Activated naive CD8-positive, alpha-beta T cell treated with anti-CD3 and anti-CD28 coated beads, Interleukin-2, amount 50 U/mL, for 16 hours (primary cell): ENCODE data around the gene TOM1L2.

Experiments
- DNase-seq: peaks from one replicate; pipeline ENCODE4 v3.0.0-alpha.2; 2020; ENCODE audit warnings: low read depth, low spot score

The TOM1L2 gene

DNA sequence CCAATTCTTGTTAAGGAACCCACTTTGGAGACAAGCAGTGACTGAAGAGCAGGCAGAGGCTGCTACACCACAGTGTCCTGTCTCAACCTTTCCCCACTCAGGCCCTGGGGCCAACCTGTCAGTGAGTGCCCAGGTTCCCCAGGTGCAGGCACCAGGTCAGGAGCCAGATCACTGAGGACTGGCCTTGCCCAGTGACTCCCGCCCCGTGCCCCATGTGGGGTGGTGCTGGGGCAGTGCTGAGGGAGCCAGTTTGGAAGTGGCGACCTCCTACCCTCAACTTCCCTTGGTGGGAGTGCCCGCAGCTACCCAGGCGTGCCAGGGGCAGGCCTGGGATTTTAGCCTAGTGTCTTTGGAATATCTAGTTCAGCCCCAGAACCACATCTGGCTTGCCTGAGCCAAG is 164.8 kb downstream of the TOM1L2 start:
- DNase-seq = no peak

DNA sequence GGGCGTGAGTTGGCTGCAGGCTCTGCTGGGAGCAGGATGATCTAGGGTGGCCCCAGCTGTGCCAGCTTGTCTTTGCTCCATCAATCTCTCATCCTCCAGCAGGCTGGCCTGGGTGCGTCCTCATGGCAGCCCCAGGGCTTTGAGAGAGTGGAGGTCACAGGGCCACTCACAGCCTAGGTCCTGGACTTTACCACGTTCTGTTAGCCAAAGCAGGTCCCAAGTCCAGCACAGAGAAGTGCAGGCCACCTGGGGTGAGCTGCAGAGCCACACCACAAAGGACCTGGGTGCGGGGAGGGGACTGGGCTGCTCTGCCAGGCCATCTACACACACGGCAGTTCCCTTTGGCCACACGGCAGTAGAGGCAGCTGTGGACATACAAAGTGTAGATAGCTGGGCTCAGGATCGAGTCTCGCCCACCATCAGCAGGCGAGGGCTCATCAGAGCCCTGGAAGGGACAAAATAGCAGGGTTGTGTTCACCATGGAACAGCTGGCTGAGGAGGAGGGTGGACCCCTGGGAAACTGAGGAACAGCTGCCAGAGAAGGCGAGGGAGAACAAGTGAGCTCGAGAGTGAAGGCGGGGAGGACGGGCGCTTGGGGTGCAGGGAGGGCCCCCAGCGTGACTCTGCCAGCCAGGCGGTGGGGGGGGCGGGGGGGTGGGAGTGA is 165.5 kb downstream of the TOM1L2 start:
- DNase-seq = no peak

DNA sequence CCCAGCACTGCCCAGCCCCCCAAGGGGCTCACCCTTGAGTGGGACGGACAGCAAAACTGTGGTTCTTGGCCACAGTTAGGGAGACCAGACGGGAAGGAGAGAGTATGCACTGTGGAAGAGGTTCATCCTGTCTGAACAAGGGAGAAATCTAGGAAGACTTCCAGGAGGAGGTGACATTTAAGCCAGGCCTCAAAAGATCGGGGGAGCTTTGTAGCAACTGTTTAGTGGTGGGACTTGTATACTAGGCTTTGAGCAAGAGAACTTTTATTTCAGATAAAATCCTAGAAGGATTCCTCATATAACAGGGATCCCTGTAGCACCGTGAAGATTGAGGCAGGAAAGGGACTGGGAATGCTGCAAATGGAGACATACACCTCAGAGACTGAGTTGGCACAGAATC is 166.2 kb downstream of the TOM1L2 start:
- DNase-seq = no peak

DNA sequence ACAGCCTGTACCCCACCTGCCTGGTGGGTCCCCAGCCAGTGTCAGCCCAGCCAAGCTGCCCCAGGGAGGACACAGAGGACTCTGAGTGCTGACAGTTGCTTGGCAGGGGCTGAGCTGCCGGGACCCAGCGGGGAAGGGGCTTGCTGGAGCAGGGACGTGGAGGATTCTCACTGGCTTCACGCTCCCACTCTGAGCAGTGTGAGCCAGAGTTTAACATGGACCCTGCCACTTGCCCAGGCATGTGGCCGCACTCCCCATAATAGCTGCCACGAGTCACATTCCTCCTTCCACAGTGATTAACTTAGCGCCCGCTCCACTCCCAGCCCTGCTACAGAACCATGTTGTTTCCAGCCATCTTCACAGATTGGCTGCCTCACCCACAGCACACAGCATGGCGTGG is 166.6 kb downstream of the TOM1L2 start:
- no peak for DNase-seq

DNA sequence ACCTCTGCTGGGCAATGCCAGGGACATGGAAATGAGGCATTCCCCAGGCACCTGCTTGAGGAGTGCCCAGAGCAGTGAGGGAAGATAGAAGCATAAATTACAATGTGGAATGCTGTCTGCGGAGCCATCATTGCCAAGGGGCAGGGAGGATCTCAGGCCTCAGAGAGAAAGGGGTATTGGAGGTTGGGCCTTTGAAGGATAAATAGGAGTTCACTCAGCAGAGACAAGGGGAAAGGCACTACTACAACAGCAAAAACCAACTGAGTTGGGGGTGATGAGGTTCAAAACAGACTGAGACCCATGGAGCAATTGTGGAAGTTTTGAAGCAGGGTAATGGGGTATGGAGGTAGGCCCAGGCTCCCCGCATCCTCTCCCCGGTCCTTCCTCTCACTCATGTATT is 168.2 kb downstream of the TOM1L2 start:
- no peak for DNase-seq

DNA sequence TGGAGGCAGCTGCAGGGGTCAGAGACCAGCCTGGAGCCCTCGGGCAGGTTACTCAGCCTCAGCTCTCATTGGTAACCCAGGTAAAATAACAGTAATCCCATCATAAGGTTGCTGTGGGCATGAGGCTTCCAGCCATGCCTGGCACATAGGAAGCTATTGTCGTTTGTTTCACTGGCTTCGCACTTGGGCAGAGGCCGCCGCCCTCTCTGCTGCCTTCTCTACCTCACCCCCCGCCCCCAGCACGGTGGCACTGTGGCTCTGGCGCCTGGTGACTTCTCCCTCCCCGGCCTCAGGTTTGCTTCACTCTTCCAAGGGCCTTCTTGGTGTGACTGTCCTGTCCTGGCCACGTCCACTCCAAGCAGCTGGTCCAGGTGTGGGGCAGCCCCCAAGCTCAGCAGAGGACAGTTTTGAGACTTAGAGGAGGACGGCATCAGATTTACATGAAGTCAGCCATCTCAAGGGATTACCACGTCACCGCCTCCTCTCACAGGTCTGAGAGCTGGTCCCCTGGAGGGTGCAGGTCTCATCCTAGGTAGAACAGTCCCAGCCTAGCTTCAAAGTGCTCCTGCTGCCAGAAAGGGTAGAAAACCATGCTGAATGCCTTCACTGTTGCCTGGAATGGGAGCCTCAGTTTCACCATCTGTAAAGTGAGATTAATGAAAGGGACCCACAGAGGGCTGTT is 170.3 kb downstream of the TOM1L2 start:
- no peak for DNase-seq

DNA sequence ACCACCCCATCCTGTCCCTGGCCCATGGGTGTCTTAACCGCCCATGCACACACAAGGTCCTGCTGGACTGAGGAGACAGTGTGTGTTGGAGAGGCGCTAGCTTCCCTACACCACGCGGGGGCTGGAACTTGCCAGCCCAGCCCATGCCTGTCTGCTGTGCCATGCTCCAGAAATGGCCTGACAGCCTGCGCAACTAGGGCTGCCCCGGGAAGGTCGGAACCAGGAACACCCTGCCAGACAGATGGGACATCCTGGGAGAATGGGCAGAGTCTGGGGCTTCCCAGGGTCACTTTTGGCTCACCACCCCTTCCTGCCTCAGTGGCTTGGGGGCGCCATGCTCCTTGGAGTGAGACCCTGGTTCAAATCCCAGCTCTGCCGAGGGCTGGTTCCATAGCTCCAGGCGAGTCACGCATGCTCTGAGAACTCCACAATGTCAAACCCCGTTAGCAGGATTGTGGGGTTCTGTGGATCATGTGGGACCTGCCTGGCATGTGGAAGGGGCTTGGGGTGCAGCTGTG is 171.6 kb downstream of the TOM1L2 start:
- DNase-seq = no peak

DNA sequence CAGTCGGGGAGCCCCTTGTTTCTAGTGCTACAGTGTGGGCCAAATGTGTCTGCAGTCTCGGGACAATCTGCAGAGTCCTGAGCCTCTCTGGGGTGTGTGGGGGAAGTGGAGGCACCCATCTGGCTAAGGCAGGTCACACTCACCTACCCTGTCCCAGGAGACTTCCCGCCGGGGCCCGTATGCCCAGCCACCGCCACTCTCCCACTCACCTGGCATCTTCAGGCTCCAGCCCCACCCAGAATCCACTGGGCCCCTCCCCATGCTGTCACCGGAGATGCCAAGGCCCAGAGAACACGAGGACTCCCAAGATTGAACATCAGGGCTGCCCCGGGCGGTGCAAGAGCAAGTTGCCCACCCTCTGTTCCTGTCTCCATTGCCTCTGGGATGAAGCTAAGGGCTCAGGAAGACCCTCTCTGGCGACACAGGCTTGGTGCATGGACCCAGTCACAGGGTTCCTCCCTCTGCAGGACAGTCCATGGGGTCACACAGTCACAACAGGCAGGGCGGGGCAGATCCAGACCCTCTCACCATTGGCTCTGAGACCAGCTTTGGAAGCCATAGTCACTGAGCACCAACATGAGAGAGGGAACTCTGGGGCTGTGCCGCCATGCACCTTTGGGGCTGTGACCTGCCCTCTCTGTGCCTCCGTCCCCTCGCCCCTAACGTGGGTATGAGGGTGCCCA is 173.5 kb downstream of the TOM1L2 start:
- DNase-seq = no peak

DNA sequence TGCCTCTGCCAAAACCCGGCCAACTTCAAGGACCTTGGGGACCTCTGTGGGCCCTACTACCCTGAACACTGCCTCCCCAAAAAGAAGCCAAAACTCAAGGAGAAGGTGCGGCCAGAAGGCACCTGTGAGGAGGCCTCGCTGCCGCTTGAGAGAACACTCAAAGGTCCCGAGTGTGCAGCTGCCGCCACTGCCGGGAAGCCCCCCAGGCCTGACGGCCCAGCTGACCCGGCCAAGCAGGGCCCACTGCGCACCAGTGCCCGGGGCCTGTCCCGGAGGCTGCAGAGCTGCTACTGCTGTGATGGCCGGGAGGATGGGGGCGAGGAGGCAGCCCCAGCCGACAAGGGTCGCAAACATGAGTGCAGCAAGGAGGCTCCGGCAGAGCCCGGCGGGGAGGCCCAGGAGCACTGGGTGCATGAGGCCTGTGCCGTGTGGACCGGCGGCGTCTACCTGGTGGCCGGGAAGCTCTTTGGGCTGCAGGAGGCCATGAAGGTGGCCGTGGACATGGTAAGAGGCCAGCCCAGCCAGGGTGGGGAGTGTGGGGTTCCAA is 174.1 kb downstream of the TOM1L2 start:
- no peak for DNase-seq

DNA sequence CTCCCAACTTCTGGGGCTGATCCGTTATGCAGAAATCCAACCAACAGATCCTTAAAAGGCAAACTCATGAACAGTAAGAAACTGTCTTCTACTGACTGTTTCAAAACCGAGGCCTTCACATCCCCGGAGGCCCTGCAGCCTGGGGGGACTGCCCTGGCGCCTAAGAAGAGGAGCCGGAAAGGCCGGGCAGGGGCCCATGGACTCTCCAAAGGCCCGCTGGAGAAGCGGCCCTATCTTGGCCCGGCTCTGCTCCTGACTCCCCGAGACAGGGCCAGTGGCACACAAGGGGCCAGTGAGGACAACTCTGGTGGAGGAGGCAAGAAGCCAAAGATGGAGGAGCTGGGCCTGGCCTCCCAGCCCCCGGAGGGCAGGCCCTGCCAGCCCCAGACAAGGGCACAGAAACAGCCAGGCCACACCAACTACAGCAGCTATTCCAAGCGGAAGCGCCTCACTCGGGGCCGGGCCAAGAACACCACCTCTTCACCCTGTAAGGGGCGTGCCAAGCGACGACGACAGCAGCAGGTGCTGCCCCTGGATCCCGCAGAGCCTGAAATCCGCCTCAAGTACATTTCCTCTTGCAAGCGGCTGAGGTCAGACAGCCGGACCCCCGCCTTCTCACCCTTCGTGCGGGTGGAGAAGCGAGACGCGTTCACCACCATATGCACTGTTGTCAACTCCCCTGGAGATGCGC is 174.9 kb downstream of the TOM1L2 start:
- no peak for DNase-seq

DNA sequence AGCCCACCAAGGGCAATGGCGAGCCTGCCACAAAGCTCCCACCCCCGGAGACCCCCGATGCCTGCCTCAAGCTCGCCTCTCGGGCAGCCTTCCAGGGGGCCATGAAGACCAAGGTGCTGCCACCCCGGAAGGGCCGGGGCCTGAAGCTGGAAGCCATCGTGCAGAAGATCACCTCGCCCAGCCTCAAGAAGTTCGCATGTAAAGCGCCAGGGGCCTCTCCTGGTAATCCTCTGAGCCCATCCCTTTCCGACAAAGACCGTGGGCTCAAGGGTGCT is 175.5 kb downstream of the TOM1L2 start:
- no peak for DNase-seq

DNA sequence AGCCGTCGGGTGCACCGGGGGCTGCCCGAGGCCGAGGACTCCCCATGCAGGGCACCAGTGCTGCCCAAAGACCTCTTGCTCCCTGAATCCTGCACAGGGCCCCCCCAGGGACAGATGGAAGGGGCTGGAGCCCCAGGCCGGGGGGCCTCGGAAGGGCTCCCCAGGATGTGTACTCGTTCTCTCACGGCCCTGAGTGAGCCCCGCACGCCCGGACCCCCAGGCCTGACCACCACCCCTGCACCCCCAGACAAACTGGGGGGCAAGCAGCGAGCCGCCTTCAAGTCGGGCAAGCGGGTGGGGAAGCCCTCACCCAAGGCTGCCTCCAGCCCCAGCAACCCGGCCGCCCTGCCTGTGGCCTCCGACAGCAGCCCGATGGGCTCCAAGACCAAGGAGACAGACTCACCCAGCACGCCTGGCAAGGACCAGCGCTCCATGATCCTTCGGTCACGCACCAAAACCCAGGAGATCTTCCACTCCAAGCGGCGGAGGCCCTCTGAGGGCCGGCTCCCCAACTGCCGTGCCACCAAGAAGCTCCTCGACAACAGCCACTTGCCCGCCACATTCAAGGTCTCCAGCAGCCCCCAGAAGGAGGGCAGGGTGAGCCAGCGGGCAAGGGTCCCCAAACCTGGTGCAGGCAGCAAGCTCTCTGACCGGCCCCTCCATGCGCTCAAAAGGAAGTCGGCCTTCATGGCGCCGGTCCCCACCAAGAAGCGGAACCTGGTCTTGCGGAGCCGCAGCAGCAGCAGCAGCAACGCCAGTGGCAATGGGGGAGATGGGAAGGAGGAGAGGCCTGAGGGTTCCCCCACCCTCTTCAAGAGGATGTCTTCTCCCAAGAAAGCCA is 176.0 kb downstream of the TOM1L2 start:
- no peak for DNase-seq

DNA sequence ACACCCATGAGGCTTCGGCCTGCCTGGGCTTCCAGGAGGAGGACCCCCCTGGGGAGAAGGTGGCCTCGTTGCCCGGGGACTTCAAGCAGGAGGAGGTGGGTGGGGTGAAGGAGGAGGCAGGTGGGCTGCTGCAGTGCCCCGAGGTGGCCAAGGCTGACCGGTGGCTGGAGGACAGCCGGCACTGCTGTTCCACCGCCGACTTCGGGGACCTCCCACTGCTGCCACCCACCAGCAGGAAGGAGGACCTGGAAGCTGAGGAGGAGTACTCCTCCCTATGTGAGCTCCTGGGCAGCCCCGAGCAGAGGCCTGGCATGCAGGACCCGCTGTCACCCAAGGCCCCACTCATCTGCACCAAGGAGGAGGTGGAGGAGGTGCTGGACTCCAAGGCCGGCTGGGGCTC is 176.9 kb downstream of the TOM1L2 start:
- no peak for DNase-seq

DNA sequence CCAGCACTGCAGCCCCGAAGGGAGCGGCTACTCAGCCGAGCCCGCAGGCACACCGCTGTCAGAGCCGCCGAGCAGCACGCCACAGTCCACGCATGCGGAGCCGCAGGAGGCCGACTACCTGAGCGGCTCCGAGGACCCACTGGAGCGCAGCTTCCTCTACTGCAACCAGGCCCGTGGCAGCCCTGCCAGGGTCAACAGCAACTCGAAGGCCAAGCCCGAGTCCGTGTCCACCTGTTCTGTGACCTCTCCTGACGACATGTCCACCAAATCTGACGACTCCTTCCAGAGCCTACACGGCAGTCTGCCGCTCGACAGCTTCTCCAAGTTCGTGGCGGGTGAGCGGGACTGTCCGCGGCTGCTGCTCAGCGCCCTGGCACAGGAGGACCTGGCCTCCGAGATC is 177.8 kb downstream of the TOM1L2 start:
- no peak for DNase-seq
